Measurements from ENCODE around the gene S100A3.

S100A3 gene

GRCh38 chr1:153547560-153548551 lies 1.2 kb downstream of the S100A3 start:
- peak; percentile 51 for DNase-seq (ENCODE audit: low spot score)

GRCh38 chr1:153546796-153547559 lies 2.1 kb downstream of the S100A3 start:
- peak; percentile 22 for DNase-seq (ENCODE audit: low spot score)

GRCh38 chr1:153546371-153546770 lies 2.7 kb downstream of the S100A3 start:
- DNase-seq (ENCODE audit: low spot score): no peak

GRCh38 chr1:153545067-153546055 lies 3.7 kb downstream of the S100A3 start, which contains the start of gene S100A4:
TSS of gene S100A4 (minus strand) at chr1:153545806. CDS start at chr1:153544794, 1,012 bp downstream.
- DNase-seq (ENCODE audit: low spot score): peak; percentile 81

- no peak for DNase-seq (ENCODE audit: low spot score)
These were observed 4.5 kb downstream of the S100A3 start for GRCh38 chr1:153544453-153545066.

GRCh38 chr1:153543736-153544135 lies 5.3 kb downstream of the S100A3 start:
- DNase-seq (ENCODE audit: low spot score): peak; percentile 15

- DNase-seq (ENCODE audit: low spot score): no peak
These were observed 5.9 kb downstream of the S100A3 start for GRCh38 chr1:153542956-153543711.

GRCh38 chr1:153541641-153542590 lies 7.1 kb downstream of the S100A3 start:
- DNase-seq (ENCODE audit: low spot score): no peak

GRCh38 chr1:153540394-153541361 lies 8.4 kb downstream of the S100A3 start, which contains the start of gene S100A5:
TSS of gene S100A5 (minus strand) at chr1:153540934. CDS start at chr1:153540191, 743 bp downstream.
- no peak for DNase-seq (ENCODE audit: low spot score)

- no peak for DNase-seq (ENCODE audit: low spot score)
These were observed 9.5 kb downstream of the S100A3 start for GRCh38 chr1:153539395-153540093.

GRCh38 chr1:153538315-153538821 lies 10.7 kb downstream of the S100A3 start:
- no peak for DNase-seq (ENCODE audit: low spot score)

GRCh38 chr1:153537376-153537730 lies 11.7 kb downstream of the S100A3 start:
- DNase-seq (ENCODE audit: low spot score): no peak

- DNase-seq (ENCODE audit: low spot score): no peak
These were observed 12.2 kb downstream of the S100A3 start for GRCh38 chr1:153536671-153537375.

- DNase-seq (ENCODE audit: low spot score): peak; percentile 60
These were observed 12.9 kb downstream of the S100A3 start for GRCh38 chr1:153536012-153536670.

- peak; percentile 75 for DNase-seq (ENCODE audit: low spot score)
These were observed 13.6 kb downstream of the S100A3 start, which contains the start of gene S100A6 for GRCh38 chr1:153535242-153536011. TSS of gene S100A6 (minus strand) at chr1:153535991. CDS start at chr1:153535339, 652 bp downstream.
